Measurements from ENCODE around the gene TEFM.
"Not testable (repeated sequence)": the region's sequence is repeated elsewhere in the genome, so short reads cannot be mapped to it uniquely, and the experiment has no call there.

TEFM gene

GRCh38 chr17:30920683-30921543 lies 14.9 kb upstream of the TEFM start:
- DNase-seq: no peak

- DNase-seq: no peak
These were observed 14.2 kb upstream of the TEFM start for GRCh38 chr17:30920282-30920681.

- DNase-seq: no peak
These were observed 11.0 kb upstream of the TEFM start for GRCh38 chr17:30917050-30917449.

DNA sequence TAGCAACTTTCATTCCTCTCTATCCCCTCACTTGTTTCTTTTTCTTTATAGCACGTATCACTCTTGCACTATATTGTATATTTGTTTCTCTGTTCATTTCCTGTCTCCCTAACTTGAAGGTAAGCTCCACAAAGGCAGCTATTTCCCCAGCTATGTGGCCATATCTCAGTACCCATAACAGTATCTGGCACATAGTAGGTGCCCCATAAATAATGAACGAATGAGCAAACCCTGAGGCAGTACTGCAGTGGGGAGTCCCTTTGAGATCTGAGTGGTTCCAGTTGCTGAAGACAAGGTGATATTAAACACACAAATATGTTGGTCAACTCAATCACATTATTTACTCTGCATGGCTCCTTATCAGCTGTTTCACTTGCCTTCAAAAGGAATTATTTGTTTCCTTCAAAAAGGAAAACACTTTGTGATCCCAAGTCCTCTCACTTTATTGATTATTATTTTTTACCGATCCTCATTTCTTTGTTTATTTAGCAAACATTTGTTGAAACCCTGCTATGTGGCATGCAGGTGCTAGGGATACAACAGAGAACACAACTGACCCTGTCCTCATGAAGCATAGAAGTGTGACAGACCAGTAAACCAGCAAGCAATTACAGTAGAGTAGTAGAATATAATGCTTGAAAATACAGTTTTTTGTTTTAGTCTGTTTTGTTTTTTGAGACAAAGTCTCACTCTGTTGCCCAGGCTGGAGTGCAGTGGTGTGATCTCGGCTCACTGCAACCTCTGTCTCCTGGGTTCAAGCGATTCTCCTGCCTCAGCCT lies 10.0 kb upstream of the TEFM start:
- DNase-seq: no peak

- DNase-seq: no peak
These were observed 7.9 kb upstream of the TEFM start for GRCh38 chr17:30913955-30914354.

DNA sequence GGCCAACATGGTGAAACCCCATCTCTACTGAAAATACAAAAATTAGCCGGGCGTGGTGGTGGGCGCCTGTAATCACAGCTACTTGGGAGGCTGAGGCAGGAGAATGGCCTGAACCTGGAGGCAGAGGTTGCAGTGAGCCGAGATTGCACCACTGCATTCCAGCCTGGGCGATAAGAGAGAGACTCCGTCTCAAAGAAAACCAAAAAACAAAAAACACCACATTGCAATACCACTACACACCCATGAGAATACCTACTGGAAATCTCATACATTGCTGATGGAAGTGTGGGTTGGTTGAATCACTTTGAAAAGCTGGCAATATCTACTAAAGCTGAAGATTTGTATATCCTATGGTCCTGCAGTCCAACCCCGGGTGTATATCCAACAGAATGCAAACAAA lies 4.1 kb upstream of the TEFM start:
- not testable (repeated sequence) for DNase-seq

- DNase-seq: no peak
These were observed 2.8 kb upstream of the TEFM start for GRCh38 chr17:30908717-30909420.

DNA sequence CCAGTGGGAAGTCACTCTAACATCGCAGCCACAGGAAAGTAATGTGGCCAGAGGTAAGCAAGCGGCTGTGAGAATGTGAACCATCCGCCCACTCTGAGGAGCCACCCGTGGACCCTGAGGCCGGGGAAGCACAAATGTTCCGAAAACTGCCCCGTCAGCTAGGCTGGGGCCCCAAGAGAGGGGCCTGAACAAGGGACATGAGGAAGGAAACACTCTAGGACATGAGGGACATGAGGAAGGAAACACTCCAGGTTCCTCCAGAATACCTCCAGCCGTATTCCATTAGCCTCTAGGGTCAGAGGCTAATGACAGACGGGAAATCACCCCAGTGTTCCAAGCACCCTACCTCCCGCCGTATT lies 317 bp downstream of the TEFM start:
- DNase-seq: no peak

GRCh38 chr17:30897311-30897710 lies 8.7 kb downstream of the TEFM start:
- DNase-seq: no peak

DNA sequence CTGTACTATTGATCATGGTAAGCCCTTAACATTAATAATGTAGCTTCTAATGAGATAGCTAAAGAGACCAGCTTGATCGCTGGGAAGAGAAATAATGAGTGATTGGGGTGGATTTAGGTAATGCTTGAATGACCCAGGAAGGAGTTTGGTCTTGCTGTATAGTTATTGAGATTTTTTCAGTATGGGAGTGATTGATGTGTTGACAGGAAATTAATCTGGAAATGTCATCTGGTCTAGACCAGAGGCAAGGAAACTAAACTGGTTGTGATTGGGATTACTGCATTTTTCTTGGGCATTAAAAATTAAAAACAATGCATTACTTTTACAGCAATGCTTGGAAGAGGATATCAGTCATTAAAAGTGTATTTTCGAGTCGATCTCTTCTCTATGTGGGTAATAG lies 11.8 kb downstream of the TEFM start:
- DNase-seq: no peak

GRCh38 chr17:30886187-30886586 lies 19.9 kb downstream of the TEFM start:
- no peak for DNase-seq

- no peak for DNase-seq
These were observed 37.0 kb downstream of the TEFM start for GRCh38 chr17:30869005-30869404.

GRCh38 chr17:30864636-30865035 lies 41.4 kb downstream of the TEFM start:
- DNase-seq: no peak

DNA sequence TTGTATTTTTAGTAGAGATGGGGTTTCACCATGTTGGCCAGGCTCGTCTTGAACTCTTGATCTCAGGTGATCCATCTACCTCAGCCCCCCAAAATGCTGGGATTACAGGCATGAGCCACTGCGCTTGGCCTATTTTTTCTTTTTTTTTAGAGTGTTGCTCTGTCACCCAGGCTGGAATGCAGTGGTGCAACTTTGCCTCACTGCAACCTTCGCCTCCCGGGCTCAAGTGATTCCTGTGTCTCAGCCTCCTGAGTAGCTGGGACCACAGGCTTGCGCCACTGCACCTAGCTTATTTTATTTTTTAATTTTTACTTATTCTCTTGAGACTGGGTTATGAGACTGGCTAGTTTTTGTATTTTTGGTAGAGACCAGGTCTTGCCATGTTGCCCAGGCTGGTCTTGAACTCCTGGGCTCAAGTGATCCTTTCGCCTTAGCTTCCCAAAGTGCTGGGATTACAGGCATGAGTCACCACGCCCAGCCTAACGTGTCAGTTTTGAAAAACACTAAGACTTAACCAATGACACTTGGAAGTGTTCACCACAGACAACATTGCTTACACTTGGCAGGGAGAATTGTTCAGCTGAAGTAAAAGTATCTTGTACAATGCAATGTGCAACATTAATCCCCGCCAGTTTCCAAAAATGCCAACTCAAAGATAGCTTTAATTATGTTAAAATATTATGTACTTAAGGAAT lies 47.3 kb downstream of the TEFM start:
- DNase-seq: no peak

DNA sequence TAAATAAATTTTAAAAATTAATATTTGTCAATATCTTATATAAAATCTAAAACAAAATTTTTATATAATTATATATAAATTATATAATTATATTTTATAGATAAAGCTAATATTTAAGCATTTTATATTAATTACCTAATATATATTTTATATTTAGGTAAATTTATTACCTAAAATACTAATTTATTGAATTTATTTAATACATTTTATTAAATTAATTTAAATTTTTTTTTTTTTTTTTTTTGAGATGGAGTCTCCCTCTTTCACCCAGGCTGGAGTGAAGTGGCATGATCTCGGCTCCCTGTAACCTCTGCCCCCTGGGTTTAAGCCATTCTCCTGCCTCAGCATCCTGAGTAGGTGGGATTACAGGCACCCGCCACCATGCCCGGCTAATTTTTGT lies 51.9 kb downstream of the TEFM start:
- DNase-seq: no peak

All from NCI-H1694 (cell line).